ENCODE results near the gene TENM3.
A peak's percentile ranks its signal among the peaks of the same experiment; 100 is the strongest.

TENM3 gene

DNA sequence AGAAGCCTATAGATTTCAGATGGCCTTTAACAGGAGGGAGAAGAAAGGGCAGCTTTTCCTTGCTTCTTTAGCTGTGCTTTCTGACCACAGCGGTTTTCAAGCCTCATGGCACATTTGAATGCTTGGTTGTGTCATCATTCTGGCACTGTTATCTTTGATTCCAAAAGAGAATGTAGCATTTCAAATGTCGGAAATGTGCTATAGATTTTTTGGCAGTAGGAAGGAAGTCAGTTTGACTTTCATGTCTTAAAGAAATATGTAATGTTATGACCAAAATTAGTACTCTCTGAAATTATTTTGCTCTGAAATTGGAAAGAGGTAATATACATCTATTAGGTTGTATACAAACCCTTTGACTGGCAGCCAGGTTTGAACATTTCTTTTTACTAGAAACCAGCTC is 171.9 kb downstream of the TENM3 start:
- DNase-seq, result no peak

DNA sequence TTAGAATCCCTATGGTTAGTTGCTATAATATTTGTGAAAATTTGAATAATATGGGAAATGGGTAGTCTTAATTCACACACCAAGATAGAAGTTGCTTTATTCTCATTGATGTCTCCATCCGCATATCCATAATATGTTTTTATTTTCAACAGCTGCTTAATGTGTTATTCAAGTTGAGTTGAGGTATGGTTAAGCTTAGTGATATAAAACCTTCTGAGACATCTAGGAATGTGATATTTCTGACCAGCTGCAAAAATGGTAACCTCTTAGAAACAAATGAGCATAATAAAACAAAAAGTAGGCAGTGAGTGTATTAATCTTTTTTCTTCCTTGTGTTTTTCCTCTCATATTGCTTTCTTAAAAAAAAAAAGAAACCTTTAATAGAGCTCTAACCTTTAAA is 172.9 kb downstream of the TENM3 start:
- DNase-seq, result no peak

DNA sequence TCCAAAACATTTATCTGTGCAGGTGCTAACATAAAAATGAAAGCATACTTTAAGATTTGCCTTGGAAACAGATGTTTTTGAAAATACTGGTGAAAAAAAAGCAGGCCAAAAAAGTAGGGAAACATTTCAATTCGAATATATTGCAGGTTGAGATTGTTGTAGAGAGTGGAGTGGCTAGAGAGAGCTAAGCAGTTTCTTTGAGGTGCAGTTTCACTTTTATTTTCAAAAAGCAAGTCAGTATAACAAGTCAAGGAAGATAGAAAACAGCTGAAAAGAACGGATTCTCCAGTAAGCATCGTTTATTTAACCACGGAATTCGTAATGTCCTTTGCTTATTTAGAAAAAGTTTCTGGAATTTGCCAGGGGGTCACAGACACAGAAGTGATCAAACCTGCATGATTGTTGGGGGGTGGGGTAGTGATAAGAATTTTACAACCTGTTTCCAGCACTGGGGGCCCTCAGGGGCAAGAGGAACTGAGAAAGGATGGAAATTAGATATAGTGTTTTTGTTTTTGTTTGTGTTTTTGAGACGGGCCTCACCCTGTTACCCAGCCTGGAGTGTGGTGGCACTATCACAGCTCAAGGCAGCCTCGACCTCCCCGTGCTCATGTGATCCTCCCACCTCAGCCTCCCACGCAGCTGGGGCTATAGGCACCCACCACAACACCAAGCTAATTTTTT is 175.0 kb downstream of the TENM3 start:
- no peak for DNase-seq

DNA sequence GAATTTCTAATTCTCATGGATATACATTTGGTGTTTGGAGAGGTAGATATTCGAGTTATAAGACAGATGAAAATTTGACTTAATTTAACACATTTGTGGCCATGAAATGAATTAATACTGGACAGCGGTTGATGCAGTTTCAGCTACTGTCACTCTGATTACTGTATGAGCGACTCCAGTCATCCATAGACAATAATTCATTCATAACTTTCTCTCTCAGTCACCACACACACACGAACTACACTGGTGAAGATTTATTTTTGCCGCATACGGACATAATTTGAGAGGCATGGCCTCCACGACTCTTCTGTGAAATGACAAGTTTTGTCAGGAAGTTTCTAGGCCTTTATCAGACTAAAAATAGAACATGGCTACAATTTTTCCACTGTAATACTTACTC is 177.0 kb downstream of the TENM3 start:
- no peak for DNase-seq

DNA sequence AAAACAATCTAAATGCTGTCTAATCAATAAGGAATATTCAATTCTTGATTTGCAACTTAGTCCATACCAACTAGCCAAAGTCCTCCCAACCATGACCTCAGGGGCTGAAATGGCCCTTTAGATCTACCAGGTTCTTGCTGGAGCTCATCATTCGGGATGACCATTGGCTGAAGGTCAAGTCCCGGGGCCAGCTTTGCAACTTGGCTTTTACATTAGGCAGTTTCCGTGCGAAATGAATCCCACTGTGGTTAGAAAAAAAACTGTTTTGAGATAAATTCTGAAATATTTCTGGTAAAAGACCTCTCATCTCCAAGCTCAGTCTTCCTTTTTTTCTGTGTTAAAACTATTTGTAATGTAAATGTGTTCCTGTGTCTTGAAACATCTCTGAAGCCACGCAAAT is 178.6 kb downstream of the TENM3 start:
- DNase-seq, result no peak

DNA sequence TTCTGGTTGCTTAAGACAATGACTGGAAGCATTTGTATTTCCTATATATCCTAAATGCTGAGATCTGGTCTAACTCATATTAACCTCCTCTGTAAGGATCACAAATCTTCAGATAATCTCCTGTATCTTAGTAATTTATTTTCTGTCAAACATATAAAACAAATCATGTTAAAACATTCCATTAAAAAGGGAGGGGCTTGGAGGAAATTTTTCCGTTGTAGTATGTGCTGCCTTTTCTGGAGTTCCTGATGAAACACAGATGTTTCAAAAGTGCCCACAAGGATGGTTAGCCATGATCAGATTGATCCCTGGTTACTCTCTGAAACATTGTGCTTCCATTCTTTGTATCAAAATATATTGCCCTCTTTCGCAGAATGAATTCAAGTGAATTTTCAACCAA is 182.1 kb downstream of the TENM3 start:
- no peak for DNase-seq

DNA sequence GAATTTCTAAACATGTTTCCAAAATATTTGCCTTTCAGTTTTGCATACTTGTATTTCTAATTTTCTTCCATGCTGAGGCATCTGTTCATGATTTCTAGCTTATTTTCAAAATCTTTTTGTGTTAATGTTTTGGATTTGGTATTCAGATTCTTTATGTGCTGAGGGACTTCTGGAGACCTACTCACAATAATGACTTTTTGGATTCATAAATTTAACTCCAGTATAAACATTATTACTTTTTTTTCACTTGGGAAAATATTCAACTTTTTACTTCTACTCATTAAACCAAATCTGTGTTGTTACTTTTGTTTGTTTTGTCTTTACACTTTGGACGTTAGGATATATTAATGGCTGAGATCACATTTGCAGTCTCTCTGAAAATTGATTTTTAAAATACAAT is 183.7 kb downstream of the TENM3 start:
- no peak for DNase-seq

DNA sequence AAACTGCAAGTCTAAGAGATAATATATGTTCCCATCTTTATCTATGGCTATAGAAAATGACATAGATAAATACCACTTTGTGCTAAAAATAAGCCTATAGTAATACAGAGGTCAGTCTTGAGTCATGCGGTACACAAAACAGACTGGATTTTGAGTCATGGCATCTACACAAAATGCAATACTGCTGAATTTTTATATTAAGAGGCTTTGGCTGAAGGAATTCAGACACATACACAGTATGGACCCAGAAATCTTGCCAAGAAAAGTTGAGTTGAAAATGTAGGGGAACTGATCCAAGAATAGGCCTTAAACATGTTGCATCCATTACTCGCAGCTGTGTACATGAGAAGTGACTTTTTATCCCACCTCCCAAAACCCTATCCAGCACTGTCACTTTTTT is 184.4 kb downstream of the TENM3 start:
- no peak for DNase-seq

DNA sequence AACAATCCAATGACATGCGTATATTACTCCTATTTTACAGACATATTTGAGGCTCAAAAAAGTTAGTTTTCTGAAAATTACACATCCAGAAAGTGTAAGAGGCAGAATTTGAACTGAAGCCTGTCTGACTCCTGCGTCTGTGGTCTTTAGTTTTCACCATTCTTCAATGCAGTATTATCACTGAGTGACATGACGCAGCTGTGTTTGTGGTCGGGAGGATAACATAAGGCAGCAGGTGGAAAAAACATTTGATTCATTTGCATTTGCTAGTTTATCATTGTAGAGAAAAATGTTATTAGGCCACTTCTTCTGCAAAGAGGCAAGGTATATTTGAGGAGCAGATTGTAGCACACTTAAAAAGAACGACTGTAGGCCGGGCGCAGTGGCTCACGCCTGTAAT is 186.7 kb downstream of the TENM3 start:
- no peak for DNase-seq

DNA sequence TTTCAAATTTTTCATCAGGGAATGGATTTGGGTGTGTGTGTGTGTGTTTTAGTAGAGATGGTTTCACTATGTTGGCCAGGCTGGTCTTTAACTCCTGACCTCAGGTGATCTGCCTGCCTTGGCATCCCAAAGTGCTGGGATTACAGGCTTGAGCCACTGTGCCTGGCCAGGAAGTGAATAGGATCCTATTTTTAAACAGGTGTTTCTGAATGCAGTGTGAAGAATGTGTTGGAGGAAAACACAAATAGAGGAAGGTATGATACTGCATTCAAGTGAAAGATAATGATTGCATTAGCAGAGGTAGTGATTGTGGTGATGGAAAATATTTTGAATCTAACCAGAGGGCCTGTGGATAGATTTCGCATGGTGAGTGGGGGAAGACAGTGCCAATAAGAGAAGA is 189.6 kb downstream of the TENM3 start:
- DNase-seq, result no peak

DNA sequence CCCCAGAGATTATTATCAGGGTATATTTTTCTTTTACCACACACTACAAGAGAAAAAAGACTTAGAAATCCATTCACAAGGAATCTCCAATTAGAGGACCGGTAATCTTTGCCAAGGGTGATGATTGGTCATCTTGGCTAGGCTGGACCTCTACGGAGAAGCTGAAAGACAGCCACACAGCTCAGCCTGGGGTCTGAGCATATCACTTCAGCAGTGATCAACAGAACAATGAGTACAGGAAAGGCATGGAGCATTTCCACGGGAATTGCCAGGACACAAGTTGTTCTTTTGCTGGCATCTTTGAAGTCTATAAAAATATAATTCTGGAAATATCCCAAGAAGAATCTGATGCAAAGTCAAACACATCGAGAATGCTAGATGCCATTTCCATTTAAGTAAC is 191.5 kb downstream of the TENM3 start:
- no peak for DNase-seq

DNA sequence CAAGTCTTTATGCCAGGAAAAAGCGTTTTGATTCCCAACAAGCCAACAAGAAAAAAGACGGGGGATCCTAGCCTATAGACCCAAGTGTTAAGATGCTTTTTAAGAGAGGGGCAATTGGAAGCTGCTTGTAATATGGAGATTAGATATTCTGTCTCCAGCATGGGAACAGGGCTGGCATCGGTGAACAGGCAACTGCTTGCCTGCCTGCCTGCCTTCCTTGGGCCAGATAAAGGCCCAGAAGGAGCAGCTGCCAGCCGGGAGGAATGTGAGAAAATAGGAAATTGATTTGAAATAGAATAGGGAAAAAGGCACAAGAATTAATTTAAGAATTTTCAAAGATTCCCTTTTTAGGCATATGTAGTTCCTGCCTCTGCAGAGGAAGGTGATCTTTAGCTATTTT is 192.2 kb downstream of the TENM3 start:
- DNase-seq, result no peak

DNA sequence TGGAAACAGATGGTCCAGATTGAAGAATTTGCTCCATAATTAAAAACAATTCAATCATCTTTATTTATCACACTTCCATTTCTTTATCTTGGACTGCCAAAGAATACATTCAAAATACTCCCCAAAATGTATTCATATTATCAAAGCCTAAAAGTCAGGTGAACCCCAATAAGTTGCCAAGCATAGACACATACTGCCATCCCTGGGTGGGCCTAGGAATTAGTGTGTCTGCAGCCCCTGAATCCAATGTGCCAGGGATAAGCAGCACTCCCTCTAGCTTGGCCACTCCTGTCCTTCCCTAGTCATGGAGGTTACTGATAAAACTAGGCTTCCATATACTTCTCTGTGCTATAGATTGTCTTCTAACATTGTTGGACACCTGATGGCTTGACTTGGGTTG is 199.9 kb downstream of the TENM3 start:
- DNase-seq, result no peak

DNA sequence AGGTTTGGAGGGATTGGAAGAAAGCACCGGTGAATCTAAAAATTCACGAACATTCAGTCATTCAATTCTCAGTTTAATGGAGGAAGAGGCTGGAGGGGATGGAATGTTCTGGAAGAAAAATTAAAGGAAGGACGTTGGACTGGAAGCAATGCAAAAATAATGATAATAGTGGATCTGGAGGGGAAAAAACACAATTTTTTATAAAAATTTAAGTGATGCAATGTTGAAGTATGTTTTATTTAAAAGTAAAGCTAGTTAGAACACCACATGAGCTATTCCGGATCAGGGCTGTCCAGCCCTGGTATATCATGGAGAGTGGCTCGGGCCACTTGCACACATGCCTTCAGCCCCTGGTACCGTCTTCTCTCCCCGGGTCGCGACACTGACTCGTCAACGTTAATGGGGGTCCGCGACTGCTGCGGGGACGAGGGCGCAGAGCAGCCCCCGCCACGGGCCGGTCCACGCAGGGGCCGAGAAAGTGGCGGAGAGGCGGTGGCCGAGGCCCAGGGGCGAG is 204.6 kb downstream of the TENM3 start:
- no peak for DNase-seq

DNA sequence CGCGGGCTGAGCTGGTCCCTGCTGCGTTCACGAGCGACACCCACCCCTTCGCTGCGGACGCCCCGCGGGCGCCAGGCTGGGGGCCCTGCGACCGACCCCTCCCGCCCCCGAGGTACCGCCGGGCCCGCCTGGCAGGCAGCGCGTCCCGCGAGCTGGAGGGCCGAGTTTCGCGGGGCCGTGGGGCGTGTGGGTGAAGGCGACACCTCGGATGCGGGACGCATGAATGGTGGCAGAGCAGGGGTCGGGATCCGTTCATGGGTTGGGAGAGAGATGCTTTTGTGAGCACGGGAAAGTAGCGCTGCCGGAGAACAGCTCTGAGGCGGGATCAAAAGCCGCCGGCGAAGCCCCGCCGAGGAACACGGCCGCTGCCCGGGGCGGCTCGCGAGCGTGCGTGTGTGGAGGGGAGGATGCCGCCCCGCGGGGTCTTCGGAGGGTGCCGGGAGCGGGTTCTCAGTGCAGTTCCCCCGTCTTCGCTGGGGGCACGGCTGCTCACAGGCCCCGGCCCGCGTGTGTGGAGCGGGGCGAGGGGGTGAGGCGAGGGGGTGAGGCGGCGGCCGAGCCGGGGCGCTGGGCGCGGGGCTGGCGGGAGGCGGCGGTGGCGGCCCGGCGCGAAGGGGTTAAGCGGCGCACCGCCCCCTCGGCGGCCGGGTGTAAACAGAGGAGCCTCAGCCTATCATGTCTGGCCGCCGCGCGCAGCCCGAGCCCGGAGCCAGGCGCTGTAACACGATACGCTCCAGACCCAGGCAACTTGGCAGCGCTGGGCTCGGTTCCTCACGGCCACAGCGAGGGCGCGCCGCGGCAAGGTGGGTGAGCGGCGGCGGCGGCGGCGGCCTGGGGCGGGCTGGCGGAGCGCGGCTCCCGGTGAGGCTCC is 205.3 kb downstream of the TENM3 start:
- peak; percentile 33 for DNase-seq

DNA sequence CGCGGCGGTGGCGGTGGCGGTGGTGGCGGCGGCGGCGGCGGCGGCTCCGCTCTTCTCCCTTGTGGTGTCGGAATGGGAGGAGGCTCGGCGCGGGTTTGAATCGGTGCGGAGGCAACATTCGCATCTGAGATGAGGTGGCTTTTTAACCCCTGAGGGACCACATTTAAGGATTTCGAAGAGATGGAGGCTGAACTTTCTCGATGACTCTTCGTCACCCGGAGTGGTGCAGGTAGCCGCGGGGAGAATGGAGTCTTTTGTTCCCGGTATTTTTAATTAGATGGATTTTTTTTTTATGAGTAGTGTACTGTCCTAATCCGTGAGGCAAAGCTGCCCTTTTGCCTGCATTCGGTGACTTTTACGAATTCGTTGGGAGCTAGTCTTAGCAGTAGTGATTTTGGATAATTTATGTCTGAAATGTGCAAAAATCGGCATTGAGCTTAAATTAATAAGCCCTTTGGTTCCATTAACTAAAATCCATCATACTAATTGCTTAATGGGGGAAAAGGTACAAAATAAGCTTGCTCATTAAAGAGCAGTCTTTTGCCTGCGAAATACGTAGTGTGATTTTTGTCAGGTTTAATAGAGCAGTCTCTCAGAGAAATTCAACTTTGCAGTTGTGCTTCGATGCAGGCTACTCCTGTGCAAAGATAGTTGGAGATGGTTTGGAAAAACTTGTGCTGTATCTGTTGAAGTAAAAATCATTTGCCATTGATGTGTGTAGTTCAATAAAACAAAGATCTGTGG is 206.2 kb downstream of the TENM3 start:
- peak; percentile 1 for DNase-seq

DNA sequence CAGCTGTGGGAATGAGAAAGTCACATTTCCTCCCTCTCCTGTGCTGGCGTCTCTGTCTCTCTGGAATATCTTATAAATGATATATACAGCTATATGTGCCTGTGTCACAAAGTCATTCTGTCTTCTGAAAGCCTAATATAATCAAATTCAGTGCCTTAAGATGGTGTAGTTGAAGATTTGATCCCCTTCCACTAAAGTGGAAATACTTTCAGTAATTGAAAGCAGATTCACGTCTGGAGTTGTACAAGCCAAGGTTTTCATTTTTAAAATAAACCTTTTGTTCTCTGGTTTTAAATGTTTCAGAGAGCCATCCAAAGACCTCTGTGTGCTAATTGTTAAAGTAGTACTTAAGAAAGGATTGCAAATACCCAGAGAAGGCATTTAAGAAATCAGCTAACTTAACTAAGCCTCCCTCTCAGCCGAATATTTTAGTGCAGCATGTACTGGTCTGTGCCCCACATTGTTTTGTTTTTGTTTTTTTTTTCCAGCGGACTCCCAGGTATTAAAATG is 206.8 kb downstream of the TENM3 start:
- no peak for DNase-seq

DNA sequence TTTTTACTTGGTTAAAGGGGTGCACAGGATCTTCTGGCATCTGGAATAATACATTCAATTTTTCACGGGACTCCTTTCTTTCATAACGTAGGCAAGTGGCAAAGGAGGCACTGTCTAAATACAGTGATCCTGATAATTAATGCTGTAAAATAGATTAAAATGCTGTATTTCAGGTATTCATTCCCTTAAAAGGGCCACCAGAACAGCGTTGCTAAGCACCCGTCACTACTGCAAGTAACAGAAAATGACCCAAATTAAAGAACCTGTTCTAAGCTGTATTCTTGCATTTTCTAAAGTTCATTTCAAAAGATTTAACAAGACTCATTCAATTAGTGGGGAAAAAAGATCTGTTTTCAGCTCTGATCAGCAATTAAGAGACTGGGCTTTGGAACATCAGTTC is 208.2 kb downstream of the TENM3 start:
- DNase-seq, result no peak

DNA sequence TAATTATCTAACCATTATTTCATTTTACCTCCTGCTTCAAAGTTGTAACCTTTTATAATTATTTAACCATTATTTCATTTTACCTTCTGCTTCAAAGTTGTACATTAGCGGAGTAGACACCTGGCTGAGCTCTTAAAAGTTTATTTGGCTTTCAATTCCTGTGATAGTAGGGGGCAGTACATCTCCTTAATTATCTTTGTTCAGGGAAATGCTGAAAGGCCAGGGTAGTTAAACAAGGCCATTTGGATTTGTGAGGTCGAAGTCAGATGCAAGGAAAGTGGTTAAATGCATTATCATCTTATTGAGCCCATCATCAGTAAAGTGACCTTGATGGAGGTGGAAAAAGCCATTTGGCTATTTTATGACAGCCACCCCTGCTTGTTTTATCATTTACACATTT is 210.6 kb downstream of the TENM3 start:
- no peak for DNase-seq

DNA sequence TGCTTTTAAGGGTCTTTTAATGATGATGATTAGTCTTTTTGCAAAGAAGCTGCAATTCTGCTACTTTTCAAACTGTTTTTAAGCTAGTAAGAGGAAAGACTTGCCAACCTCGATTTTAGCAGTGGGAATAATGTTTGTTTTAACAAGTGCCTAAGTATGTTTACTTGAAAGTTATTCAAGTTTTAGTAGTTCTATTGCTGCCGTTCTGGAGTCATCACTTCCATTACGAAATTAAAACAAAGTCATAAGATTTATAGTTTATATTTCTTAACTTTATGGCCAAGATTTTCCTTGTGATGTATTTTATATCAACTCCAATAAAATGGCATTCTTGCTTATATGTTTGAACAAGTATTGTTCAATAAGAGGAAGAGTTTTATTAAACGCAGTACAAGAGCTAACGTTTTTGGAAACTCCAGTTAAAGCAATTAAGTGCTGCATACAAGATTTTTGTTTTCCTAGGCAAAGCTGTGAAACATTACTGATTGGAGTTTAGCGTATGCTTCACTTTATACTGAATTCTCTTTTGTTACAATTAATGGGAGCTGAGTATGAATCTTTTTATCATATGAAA is 211.3 kb downstream of the TENM3 start:
- DNase-seq, result no peak

DNA sequence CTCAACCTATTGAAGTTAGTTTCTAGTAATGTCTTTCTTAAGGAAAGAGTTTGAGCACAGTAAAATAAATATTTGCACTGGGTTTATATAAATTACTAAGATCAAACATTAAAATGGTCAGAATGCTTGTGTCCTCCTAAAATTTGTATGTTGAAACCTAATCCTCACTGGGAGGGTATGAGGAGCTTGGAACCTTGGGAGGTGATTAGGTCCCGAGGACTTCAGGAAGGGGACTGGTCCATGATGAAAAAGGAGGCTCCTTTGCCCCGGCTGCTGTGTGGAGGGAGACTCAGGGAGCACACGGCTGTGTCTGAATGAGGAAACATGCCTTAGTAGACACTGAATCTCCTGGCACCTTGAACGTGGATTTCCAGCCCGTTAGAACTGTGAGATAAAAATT is 221.9 kb downstream of the TENM3 start:
- DNase-seq, result no peak

DNA sequence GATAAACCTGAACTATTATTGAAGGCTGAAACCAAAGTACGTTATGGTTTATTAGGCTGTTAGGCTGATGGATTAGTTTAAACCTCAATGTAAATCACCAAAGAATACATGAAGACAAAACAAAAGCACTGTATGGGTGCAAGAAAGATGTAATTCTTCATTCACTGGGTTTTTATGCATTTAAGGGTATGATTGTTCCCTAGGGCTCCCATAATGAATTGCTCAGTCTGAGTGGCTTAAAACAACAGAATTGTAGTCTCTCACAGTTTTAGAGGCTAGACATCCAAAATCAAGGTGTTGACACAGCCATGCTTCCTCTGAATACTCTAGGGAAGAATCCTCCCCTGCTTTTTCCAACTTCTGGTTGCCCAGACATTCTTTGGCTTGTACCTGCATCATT is 222.8 kb downstream of the TENM3 start:
- no peak for DNase-seq

DNA sequence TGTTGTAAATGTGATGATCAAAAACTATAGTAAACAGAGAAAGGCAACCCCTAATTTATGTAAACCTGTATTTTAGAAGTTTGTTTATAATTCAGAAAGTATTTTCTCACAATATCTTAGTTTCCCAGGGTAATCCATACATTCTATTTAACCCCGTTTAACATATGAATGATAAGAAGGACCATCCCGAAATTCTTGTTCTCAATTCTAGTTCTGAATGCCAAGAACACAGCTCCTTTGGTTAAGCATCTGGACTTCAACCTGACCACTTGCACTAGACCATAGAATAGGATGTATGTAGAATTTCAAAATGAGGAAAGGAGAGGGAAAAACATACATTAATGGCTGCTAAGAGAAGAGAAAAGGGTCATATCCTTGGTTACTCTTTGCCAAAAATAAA is 227.0 kb downstream of the TENM3 start:
- DNase-seq, result no peak

All from activated CD4-positive, alpha-beta T cell treated with anti-CD3 and anti-CD28 coated beads, Interleukin-2, amount 50 U/mL, for 16 hours (primary cell).